HFFc6 (cell line): ENCODE data around the gene ZNF606. TPM values are rescaled to one million over a fixed set of nuclear protein-coding genes. Genes with fewer than 3 reads are reported as not detected.

Source experiments
- DNase-seq: peaks from one replicate; pipeline ENCODE4 v3.0.0-alpha.2; 2018
- H3K27ac Mint-ChIP-seq: 2 replicates; pipeline ENCODE4 v1.8.0; 2020; ENCODE audit warnings: mild to moderate bottlenecking, mixed read lengths
- H3K27me3 Mint-ChIP-seq: 2 replicates; pipeline ENCODE4 v1.8.0; 2021; ENCODE audit warnings: mild to moderate bottlenecking, moderate library complexity, mixed read lengths; ENCODE audit not compliant: insufficient read depth
- H3K36me3 Mint-ChIP-seq: 2 replicates; pipeline ENCODE4 v1.8.0; 2021; ENCODE audit warnings: low read depth, mixed read lengths
- H3K4me1 Mint-ChIP-seq: 2 replicates; pipeline ENCODE4 v1.8.0; 2020; ENCODE audit warnings: low read depth, mixed read lengths
- H3K4me3 Mint-ChIP-seq: 2 replicates; pipeline ENCODE4 v1.8.0; 2020; ENCODE audit warnings: mild to moderate bottlenecking, moderate library complexity, mixed read lengths
- H3K9me3 Mint-ChIP-seq: 2 replicates; pipeline ENCODE4 v1.8.0; 2020; ENCODE audit warnings: mild to moderate bottlenecking, mixed read lengths
- CTCF ChIP-seq: fragments of 200-600 bp; sonication (generic); IDR thresholded peaks from 2 replicates; pipeline ENCODE4 v1.5.0; 2021; ENCODE audit warnings: antibody characterized with exemption, mild to moderate bottlenecking
- total RNA-seq, 6 experiments: library from RNA; stranded (reverse); fragmentation: NEBNext Ultra II Directional; extraction: Animal tissue kit (Norgen Biotek cat#: 25700); gene quantifications; 2 replicates in 1 of 6; 3 replicates in 5 of 6; pipeline ENCODE4 v1.2.3, GENCODE V29; 2021

ZNF606 gene
- total RNA-seq, 6 experiments from 2014 or later: 3.5 to 6.0 (median 4.9) TPM

- no peak overlapping the region; the same call in 1 of the 2 replicates for H3K4me3 Mint-ChIP-seq
- no peak for DNase-seq
- H3K27ac Mint-ChIP-seq: no peak overlapping the region
- TF ChIP-seq CTCF: no peak
- peaks cover 12% of the 10 kb centered on the region for H3K27me3 Mint-ChIP-seq
- peaks cover 23% of the 10 kb centered on the region for H3K4me1 Mint-ChIP-seq
- H3K9me3 Mint-ChIP-seq: peaks cover 92% of the 10 kb centered on the region
- H3K36me3 Mint-ChIP-seq: peaks cover 91% of the 10 kb centered on the region
Observed at GRCh38 chr19:58000677-58001076, 1.9 kb downstream of the ZNF606 start.

- Mint-ChIP-seq H3K4me3 (no peak overlapping the region), H3K9me3 (peaks cover 87% of the 10 kb centered on the region), H3K36me3 (peaks cover 90% of the 10 kb centered on the region), H3K27ac (no peak overlapping the region), H3K4me1 (no peaks in the 10 kb centered on the region), H3K27me3 (no peaks in the 10 kb centered on the region; the same call in 1 of the 2 replicates)
- no peak for TF ChIP-seq CTCF
- DNase-seq: no peak
Observed at GRCh38 chr19:57992841-57993240, 9.8 kb downstream of the ZNF606 start.

GRCh38 chr19:57978586-57979289 lies 23.9 kb downstream of the ZNF606 start:
- H3K4me3 Mint-ChIP-seq: no peak overlapping the region
- no peak for TF ChIP-seq CTCF
- H3K27ac Mint-ChIP-seq: no peak overlapping the region
- no peaks in the 10 kb centered on the region for H3K4me1 Mint-ChIP-seq
- H3K9me3 Mint-ChIP-seq: peaks cover 100% of the 10 kb centered on the region
- peaks cover 97% of the 10 kb centered on the region for H3K36me3 Mint-ChIP-seq
- peaks cover 2% of the 10 kb centered on the region for H3K27me3 Mint-ChIP-seq
- no peak for DNase-seq

DNA sequence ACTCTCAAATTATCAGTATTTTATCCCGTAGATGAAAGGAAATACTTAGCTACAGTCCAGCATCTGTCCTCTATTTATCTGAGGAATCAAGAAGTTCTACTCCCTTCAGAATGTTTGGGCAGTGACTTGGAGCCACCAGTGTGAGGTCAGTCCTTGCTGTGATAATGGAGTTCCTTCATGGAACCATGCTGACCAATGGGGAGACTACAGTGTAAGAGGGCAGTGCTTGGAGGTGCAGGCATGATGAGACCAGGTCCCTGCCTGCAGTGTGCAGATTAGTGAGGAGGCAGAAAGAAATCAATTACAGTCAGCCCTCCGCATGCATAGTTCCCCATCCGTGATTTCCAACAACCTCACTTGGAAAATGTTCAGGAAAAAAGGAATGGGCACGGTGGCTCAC lies 28.2 kb downstream of the ZNF606 start, which contains the start of gene C19orf18:
C19orf18 (minus strand) TSS at position 101 of the 400 bp plus-strand sequence. CDS start 102 bp downstream, outside the sequence.
- peaks cover 87% of the 10 kb centered on the region for H3K36me3 Mint-ChIP-seq
- H3K27me3 Mint-ChIP-seq: peaks cover 2% of the 10 kb centered on the region; the same call in 1 of the 2 replicates
- TF ChIP-seq CTCF: no peak
- no peak for DNase-seq
- peaks cover 96% of the 10 kb centered on the region for H3K9me3 Mint-ChIP-seq
- H3K27ac Mint-ChIP-seq: no peak within 1 kb of the TSS
- H3K4me1 Mint-ChIP-seq: no peaks in the 10 kb centered on the region
- no peak within 1 kb of the TSS for H3K4me3 Mint-ChIP-seq

DNA sequence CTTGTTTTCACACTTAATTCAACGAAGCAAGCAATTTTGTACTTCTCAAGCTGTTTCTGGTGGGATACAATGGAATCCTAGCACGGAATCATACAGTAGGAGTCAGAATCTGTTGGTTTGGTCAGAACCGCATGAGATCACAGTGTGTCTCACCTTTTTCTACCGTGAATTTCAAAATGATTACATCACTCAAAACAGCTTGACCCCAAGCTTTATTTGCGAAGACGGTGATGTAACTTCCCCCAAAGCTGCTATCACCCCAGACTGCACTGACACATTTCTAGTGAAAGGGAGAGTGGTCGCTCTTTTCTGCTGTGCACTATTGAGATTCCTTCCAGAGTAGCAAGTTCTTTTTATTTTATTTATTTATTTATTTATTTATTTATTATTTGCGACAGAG lies 37.9 kb downstream of the ZNF606 start:
- no peak for TF ChIP-seq CTCF
- no peak overlapping the region for H3K27ac Mint-ChIP-seq
- DNase-seq: no peak
- no peak overlapping the region for H3K4me3 Mint-ChIP-seq
- no peaks in the 10 kb centered on the region for H3K4me1 Mint-ChIP-seq
- H3K36me3 Mint-ChIP-seq: peaks cover 33% of the 10 kb centered on the region
- no peaks in the 10 kb centered on the region; the same call in 1 of the 2 replicates for H3K27me3 Mint-ChIP-seq
- peaks cover 63% of the 10 kb centered on the region for H3K9me3 Mint-ChIP-seq
